HCT116 (cell line): ENCODE data around the gene SMTN. TPM values are rescaled to one million over a fixed set of nuclear protein-coding genes. Genes with fewer than 3 reads are reported as not detected.

Experiments used
- total RNA-seq: library from RNA; stranded (reverse); gene quantifications from one replicate; pipeline ENCODE4 v1.2.1, GENCODE V29; 2021; ENCODE audit not compliant: unreplicated experiment

SMTN gene
- total RNA-seq, 1 experiment from 2014 or later = 148 TPM

Other genes starting within 250 kb of the SMTN start
- gene MORC2, start 112.5 kb upstream of the SMTN start, total RNA-seq = 25.4 TPM
- gene TUG1, start 112.1 kb upstream of the SMTN start, total RNA-seq = 45.0 TPM
- 65.6 TPM for gene SELENOM, start 26.2 kb downstream of the SMTN start, total RNA-seq
- gene INPP5J, start 41.6 kb downstream of the SMTN start, total RNA-seq = 8.9 TPM
- gene PLA2G3, start 59.2 kb downstream of the SMTN start, total RNA-seq = not detected
- 17.1 TPM for gene RNF185, start 78.9 kb downstream of the SMTN start, total RNA-seq
- 21.9 TPM for gene LIMK2, start 131.0 kb downstream of the SMTN start, total RNA-seq
- 1.6 TPM for gene PIK3IP1, start 211.2 kb downstream of the SMTN start, total RNA-seq